Measurements from ENCODE around the gene ADAMTS1.

The ADAMTS1 gene

GRCh38 chr21:26812173-26812572 is 33.0 kb downstream of the ADAMTS1 start:
- no peaks in the 10 kb centered on the region for H3K36me3 Mint-ChIP-seq (ENCODE audit: low read depth)
- H3K27me3 Mint-ChIP-seq (ENCODE audit: low read depth) = peaks cover 3% of the 10 kb centered on the region
- H3K27ac Mint-ChIP-seq = no peak overlapping the region
- no peak overlapping the region for H3K4me3 Mint-ChIP-seq
- peaks cover 2% of the 10 kb centered on the region for H3K4me1 Mint-ChIP-seq (ENCODE audit: low read depth)
- no peaks in the 10 kb centered on the region for H3K9me3 Mint-ChIP-seq

- H3K27me3 Mint-ChIP-seq (ENCODE audit: low read depth) = peaks cover 3% of the 10 kb centered on the region
- no peak overlapping the region for H3K27ac Mint-ChIP-seq
- no peaks in the 10 kb centered on the region for H3K36me3 Mint-ChIP-seq (ENCODE audit: low read depth)
- H3K9me3 Mint-ChIP-seq = no peaks in the 10 kb centered on the region
- peaks cover 5% of the 10 kb centered on the region for H3K4me1 Mint-ChIP-seq (ENCODE audit: low read depth)
- no peak overlapping the region for H3K4me3 Mint-ChIP-seq
Observed at GRCh38 chr21:26811482-26811881, 33.7 kb downstream of the ADAMTS1 start.

GRCh38 chr21:26810676-26811415 is 34.4 kb downstream of the ADAMTS1 start:
- Mint-ChIP-seq H3K9me3 (no peaks in the 10 kb centered on the region), H3K36me3 (ENCODE audit: low read depth) (no peaks in the 10 kb centered on the region), H3K27me3 (ENCODE audit: low read depth) (peaks cover 3% of the 10 kb centered on the region), H3K4me3 (no peak overlapping the region), H3K27ac (no peak overlapping the region), H3K4me1 (ENCODE audit: low read depth) (peaks cover 5% of the 10 kb centered on the region)

GRCh38 chr21:26810266-26810665 is 34.9 kb downstream of the ADAMTS1 start:
- H3K4me3 Mint-ChIP-seq = no peak overlapping the region
- H3K27ac Mint-ChIP-seq = no peak overlapping the region
- peaks cover 3% of the 10 kb centered on the region for H3K27me3 Mint-ChIP-seq (ENCODE audit: low read depth)
- H3K4me1 Mint-ChIP-seq (ENCODE audit: low read depth) = peaks cover 5% of the 10 kb centered on the region
- no peaks in the 10 kb centered on the region for H3K36me3 Mint-ChIP-seq (ENCODE audit: low read depth)
- no peaks in the 10 kb centered on the region for H3K9me3 Mint-ChIP-seq

GRCh38 chr21:26809745-26810144 is 35.5 kb downstream of the ADAMTS1 start:
- Mint-ChIP-seq H3K27me3 (ENCODE audit: low read depth) (peaks cover 3% of the 10 kb centered on the region), H3K36me3 (ENCODE audit: low read depth) (no peaks in the 10 kb centered on the region), H3K4me1 (ENCODE audit: low read depth) (peaks cover 5% of the 10 kb centered on the region), H3K9me3 (no peaks in the 10 kb centered on the region), H3K4me3 (no peak overlapping the region), H3K27ac (no peak overlapping the region)

- Mint-ChIP-seq H3K27ac (peak overlapping the region; percentile 85), H3K9me3 (no peaks in the 10 kb centered on the region), H3K27me3 (ENCODE audit: low read depth) (no peaks in the 10 kb centered on the region), H3K4me1 (ENCODE audit: low read depth) (peaks cover 5% of the 10 kb centered on the region), H3K36me3 (ENCODE audit: low read depth) (no peaks in the 10 kb centered on the region), H3K4me3 (peak overlapping the region; percentile 19)
Observed at GRCh38 chr21:26806801-26807295, 38.4 kb downstream of the ADAMTS1 start.

GRCh38 chr21:26804895-26805609 is 40.2 kb downstream of the ADAMTS1 start:
- H3K9me3 Mint-ChIP-seq = peaks cover 2% of the 10 kb centered on the region
- H3K27me3 Mint-ChIP-seq (ENCODE audit: low read depth) = no peaks in the 10 kb centered on the region
- no peak overlapping the region for H3K27ac Mint-ChIP-seq
- peaks cover 5% of the 10 kb centered on the region for H3K4me1 Mint-ChIP-seq (ENCODE audit: low read depth)
- no peak overlapping the region for H3K4me3 Mint-ChIP-seq
- no peaks in the 10 kb centered on the region for H3K36me3 Mint-ChIP-seq (ENCODE audit: low read depth)

- no peaks in the 10 kb centered on the region for H3K36me3 Mint-ChIP-seq (ENCODE audit: low read depth)
- H3K4me1 Mint-ChIP-seq (ENCODE audit: low read depth) = no peaks in the 10 kb centered on the region
- no peaks in the 10 kb centered on the region for H3K27me3 Mint-ChIP-seq (ENCODE audit: low read depth)
- peaks cover 9% of the 10 kb centered on the region for H3K9me3 Mint-ChIP-seq
- H3K4me3 Mint-ChIP-seq = no peak overlapping the region
- H3K27ac Mint-ChIP-seq = no peak overlapping the region
Observed at GRCh38 chr21:26801498-26801897, 43.7 kb downstream of the ADAMTS1 start.

- Mint-ChIP-seq H3K36me3 (ENCODE audit: low read depth) (no peaks in the 10 kb centered on the region), H3K27me3 (ENCODE audit: low read depth) (no peaks in the 10 kb centered on the region), H3K27ac (no peak overlapping the region), H3K4me1 (ENCODE audit: low read depth) (no peaks in the 10 kb centered on the region), H3K9me3 (peaks cover 9% of the 10 kb centered on the region), H3K4me3 (no peak overlapping the region)
Observed at GRCh38 chr21:26800970-26801431, 44.2 kb downstream of the ADAMTS1 start.

GRCh38 chr21:26800455-26800854 is 44.8 kb downstream of the ADAMTS1 start:
- peaks cover 9% of the 10 kb centered on the region for H3K9me3 Mint-ChIP-seq
- no peak overlapping the region for H3K27ac Mint-ChIP-seq
- no peaks in the 10 kb centered on the region for H3K4me1 Mint-ChIP-seq (ENCODE audit: low read depth)

GRCh38 chr21:26800001-26800400 is 45.2 kb downstream of the ADAMTS1 start:
- Mint-ChIP-seq H3K36me3 (ENCODE audit: low read depth) (no peaks in the 10 kb centered on the region), H3K4me3 (no peak overlapping the region), H3K27ac (no peak overlapping the region), H3K4me1 (ENCODE audit: low read depth) (no peaks in the 10 kb centered on the region), H3K9me3 (peaks cover 9% of the 10 kb centered on the region), H3K27me3 (ENCODE audit: low read depth) (no peaks in the 10 kb centered on the region)

More at GRCh38 chr21:26800455-26800854, 44.8 kb downstream of the ADAMTS1 start:
- H3K4me3 Mint-ChIP-seq = no peak overlapping the region
- H3K36me3 Mint-ChIP-seq (ENCODE audit: low read depth) = no peaks in the 10 kb centered on the region
- H3K27me3 Mint-ChIP-seq (ENCODE audit: low read depth) = no peaks in the 10 kb centered on the region

GRCh38 chr21:26798856-26799751 is 46.1 kb downstream of the ADAMTS1 start:
- no peak overlapping the region for H3K4me3 Mint-ChIP-seq
- H3K9me3 Mint-ChIP-seq = peaks cover 9% of the 10 kb centered on the region
- no peaks in the 10 kb centered on the region for H3K27me3 Mint-ChIP-seq (ENCODE audit: low read depth)
- H3K36me3 Mint-ChIP-seq (ENCODE audit: low read depth) = no peaks in the 10 kb centered on the region
- no peaks in the 10 kb centered on the region for H3K4me1 Mint-ChIP-seq (ENCODE audit: low read depth)
- H3K27ac Mint-ChIP-seq = no peak overlapping the region

- no peaks in the 10 kb centered on the region for H3K36me3 Mint-ChIP-seq (ENCODE audit: low read depth)
- H3K27ac Mint-ChIP-seq = no peak overlapping the region
- no peaks in the 10 kb centered on the region for H3K4me1 Mint-ChIP-seq (ENCODE audit: low read depth)
- H3K4me3 Mint-ChIP-seq = no peak overlapping the region
- H3K9me3 Mint-ChIP-seq = peaks cover 18% of the 10 kb centered on the region
- no peaks in the 10 kb centered on the region for H3K27me3 Mint-ChIP-seq (ENCODE audit: low read depth)
Observed at GRCh38 chr21:26797878-26798456, 47.2 kb downstream of the ADAMTS1 start.

GRCh38 chr21:26795866-26796329 is 49.3 kb downstream of the ADAMTS1 start:
- Mint-ChIP-seq H3K27me3 (ENCODE audit: low read depth) (no peaks in the 10 kb centered on the region), H3K4me3 (no peak overlapping the region), H3K27ac (no peak overlapping the region), H3K36me3 (ENCODE audit: low read depth) (no peaks in the 10 kb centered on the region), H3K4me1 (ENCODE audit: low read depth) (no peaks in the 10 kb centered on the region), H3K9me3 (peaks cover 20% of the 10 kb centered on the region)

Data from T-helper 1 cell treated with Interleukin-12 subunit alpha and Interleukin-12 subunit beta and Interleukin-4 antibody, amounts not matched to agents 30 μg/mL and 1 μg/mL, for 36 hours (primary cell).